Loucy (cell line): Measurements from ENCODE around the gene CRACR2A.

Source experiments
- EZH2phosphoT487 ChIP-seq: fragments of 200-600 bp; IDR thresholded peaks from 2 replicates; pipeline ENCODE4 v1.6.1; 2018; ENCODE audit warnings: antibody characterized with exemption, mild to moderate bottlenecking, moderate library complexity, borderline replicate concordance
- TF ChIP-seq, protein P1 (sequence below): fragments of 200-600 bp; sonication (generic); conservative IDR thresholded peaks from 2 replicates; pipeline ENCODE4 v1.5.1; 2014; ENCODE audit warnings: mild to moderate bottlenecking, antibody characterized with exemption, low read length

DNA sequence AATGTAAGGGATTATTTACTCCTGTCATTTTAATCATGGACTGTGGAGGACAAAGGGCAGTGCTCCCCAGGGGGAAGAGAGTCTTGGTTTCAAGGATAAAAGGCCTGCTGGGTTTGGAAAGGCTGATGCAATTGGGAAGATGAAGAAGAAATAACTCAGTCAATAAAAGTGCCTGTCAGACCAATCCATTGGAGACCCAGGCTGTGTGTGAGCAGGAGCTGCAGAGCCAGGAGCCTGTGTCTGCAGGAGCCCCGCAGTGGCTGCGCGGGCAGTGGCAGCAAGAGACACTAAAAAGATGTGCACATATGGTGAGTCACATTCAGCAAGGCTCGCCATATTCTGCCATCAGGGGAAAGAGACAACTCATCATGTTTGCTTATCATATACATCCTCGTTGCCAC, 90.4 kb downstream of the CRACR2A start:
- TF ChIP-seq, protein P1, sequence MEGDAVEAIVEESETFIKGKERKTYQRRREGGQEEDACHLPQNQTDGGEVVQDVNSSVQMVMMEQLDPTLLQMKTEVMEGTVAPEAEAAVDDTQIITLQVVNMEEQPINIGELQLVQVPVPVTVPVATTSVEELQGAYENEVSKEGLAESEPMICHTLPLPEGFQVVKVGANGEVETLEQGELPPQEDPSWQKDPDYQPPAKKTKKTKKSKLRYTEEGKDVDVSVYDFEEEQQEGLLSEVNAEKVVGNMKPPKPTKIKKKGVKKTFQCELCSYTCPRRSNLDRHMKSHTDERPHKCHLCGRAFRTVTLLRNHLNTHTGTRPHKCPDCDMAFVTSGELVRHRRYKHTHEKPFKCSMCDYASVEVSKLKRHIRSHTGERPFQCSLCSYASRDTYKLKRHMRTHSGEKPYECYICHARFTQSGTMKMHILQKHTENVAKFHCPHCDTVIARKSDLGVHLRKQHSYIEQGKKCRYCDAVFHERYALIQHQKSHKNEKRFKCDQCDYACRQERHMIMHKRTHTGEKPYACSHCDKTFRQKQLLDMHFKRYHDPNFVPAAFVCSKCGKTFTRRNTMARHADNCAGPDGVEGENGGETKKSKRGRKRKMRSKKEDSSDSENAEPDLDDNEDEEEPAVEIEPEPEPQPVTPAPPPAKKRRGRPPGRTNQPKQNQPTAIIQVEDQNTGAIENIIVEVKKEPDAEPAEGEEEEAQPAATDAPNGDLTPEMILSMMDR = no peak
- TF ChIP-seq EZH2phosphoT487 = no peak
